Measurements from ENCODE around the gene S100A4.
A peak's percentile ranks its signal among the peaks of the same experiment; 100 is the strongest.
"Not testable (repeated sequence)": the region's sequence is repeated elsewhere in the genome, so short reads cannot be mapped to it uniquely, and the experiment has no call there.

The S100A4 gene

DNA sequence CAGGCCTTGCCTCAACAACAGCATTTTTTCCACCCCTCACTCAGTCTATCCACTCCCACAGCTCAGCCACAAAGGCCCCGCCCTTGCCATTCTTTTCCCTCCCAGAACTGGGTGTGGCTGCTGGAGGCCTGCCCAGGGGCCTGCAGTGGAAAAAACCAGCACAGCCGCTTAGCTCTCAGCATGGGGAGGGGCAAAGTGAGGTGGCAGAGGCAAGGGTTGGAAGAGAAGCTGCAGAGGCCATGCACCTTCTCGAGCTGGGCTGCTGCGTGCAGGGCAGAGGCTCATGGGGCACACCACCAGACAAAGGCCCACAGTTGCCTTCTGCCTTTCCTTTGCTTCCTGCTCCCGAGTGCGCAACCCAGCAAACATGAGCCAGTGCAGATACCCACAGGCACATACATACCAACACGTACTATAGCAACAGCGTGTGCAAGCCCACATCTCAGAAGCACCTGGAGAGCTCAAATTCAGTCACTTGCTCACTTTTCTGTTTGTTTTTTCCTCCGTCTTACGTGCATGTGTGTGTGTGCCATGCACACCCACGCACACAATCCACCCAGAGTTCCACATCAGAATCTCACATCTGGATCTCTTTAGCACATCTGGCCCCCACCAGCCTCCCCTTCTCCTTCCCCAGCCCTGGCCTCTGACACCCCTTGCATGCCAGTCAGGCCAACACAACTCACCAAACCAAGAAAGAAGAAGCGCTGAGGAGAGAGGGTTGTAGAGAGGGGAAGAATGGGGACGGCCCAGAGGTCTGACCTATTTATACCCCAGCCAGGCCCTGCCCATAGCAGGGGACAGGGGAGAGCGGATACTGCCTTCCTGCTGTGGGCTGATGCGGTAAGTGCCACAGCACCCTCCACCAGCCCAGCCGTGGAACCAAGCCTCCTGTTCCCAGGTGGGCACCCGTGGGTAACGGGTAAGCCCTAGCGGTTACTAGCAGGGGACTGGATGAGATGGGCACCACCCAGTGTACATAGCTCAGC lies at the start of gene S100A4:
S100A4 (minus strand) TSS at position 740 of the 989 bp plus-strand sequence. CDS start 1,012 bp downstream, outside the sequence.
- H3K4me3 ChIP-seq (ENCODE audit: low read length, poor library complexity, severe bottlenecking) = peak within 1 kb of the TSS; percentile 89
- no peak within 1 kb of the TSS for H2AFZ ChIP-seq (ENCODE audit: low read length)
- peaks cover 91% of the 10 kb centered on the region for H3K4me1 ChIP-seq (ENCODE audit: insufficient read depth, low read length, poor library complexity, severe bottlenecking)

DNA sequence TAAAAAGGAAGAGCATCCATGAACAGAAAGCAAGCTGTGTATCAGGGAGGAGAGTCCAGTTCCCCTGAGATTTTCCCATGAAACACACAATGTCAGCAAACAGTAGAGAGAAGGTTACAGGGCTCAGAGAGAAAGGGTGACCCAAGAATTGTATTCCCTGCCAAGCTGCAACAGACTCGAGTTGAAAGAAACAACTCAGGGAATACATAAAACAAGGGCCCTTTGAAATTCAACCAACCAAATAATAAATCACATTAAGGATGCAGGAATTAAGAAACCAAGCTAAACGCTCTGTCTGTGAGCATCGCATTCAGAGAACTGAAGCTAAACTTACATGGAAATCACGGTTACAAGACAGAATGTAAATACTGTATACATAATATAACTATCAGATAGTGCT lies 47.1 kb upstream of the S100A4 start:
- Histone ChIP-seq H3K4me2 (ENCODE audit: low read depth, low read length, poor library complexity, severe bottlenecking) (no peak overlapping the region), H2AFZ (ENCODE audit: low read length) (peak overlapping the region; percentile 31; the same call in 1 of the 2 replicates), H3K27me3 (ENCODE audit: insufficient read depth, low read length, poor library complexity, severe bottlenecking) (no peaks in the 10 kb centered on the region), H3K9me2 (replicated peaks; ENCODE audit: low read depth, low read length) (no peaks in the 10 kb centered on the region), H4K20me1 (ENCODE audit: insufficient read depth, low read length, poor library complexity, severe bottlenecking) (no peaks in the 10 kb centered on the region), H3K9me3 (ENCODE audit: insufficient read depth, low read depth, low read length) (no peaks in the 10 kb centered on the region), H3K9ac (ENCODE audit: low read depth, low read length, poor library complexity, severe bottlenecking) (no peak overlapping the region), H3F3A (ENCODE audit: low read depth) (no peaks in the 10 kb centered on the region), H3K36me3 (ENCODE audit: insufficient read depth, low read length) (no peaks in the 10 kb centered on the region), H3K4me3 (ENCODE audit: low read length, poor library complexity, severe bottlenecking) (no peak overlapping the region), H3K4me1 (ENCODE audit: insufficient read depth, low read length, poor library complexity, severe bottlenecking) (no peaks in the 10 kb centered on the region), H3K79me2 (ENCODE audit: insufficient read depth, low read length) (no peaks in the 10 kb centered on the region)
- TF ChIP-seq EZH2phosphoT487 (IDR thresholded peaks at IDR 0.05; ENCODE audit: borderline replicate concordance) = no peak
- TF ChIP-seq, protein P1, sequence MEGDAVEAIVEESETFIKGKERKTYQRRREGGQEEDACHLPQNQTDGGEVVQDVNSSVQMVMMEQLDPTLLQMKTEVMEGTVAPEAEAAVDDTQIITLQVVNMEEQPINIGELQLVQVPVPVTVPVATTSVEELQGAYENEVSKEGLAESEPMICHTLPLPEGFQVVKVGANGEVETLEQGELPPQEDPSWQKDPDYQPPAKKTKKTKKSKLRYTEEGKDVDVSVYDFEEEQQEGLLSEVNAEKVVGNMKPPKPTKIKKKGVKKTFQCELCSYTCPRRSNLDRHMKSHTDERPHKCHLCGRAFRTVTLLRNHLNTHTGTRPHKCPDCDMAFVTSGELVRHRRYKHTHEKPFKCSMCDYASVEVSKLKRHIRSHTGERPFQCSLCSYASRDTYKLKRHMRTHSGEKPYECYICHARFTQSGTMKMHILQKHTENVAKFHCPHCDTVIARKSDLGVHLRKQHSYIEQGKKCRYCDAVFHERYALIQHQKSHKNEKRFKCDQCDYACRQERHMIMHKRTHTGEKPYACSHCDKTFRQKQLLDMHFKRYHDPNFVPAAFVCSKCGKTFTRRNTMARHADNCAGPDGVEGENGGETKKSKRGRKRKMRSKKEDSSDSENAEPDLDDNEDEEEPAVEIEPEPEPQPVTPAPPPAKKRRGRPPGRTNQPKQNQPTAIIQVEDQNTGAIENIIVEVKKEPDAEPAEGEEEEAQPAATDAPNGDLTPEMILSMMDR (conservative IDR thresholded peaks at IDR 0.05; ENCODE audit: low read length) = no peak

More for the DNA sequence above, at the start of gene S100A4:
- Histone ChIP-seq H3K36me3 (ENCODE audit: insufficient read depth, low read length) (peaks cover 13% of the 10 kb centered on the region; the same call in 1 of the 2 replicates), H3K4me2 (ENCODE audit: low read depth, low read length, poor library complexity, severe bottlenecking) (peak within 1 kb of the TSS; percentile 98), H3F3A (ENCODE audit: low read depth) (peaks cover 18% of the 10 kb centered on the region), H3K9ac (ENCODE audit: low read depth, low read length, poor library complexity, severe bottlenecking) (peak within 1 kb of the TSS; percentile 95), H3K9me3 (ENCODE audit: insufficient read depth, low read depth, low read length) (no peaks in the 10 kb centered on the region), H4K20me1 (ENCODE audit: insufficient read depth, low read length, poor library complexity, severe bottlenecking) (peaks cover 25% of the 10 kb centered on the region), H3K79me2 (ENCODE audit: insufficient read depth, low read length) (peaks cover 32% of the 10 kb centered on the region), H3K27me3 (ENCODE audit: insufficient read depth, low read length, poor library complexity, severe bottlenecking) (no peaks in the 10 kb centered on the region), H3K9me2 (replicated peaks; ENCODE audit: low read depth, low read length) (no peaks in the 10 kb centered on the region)
- TF ChIP-seq, protein P1 (conservative IDR thresholded peaks at IDR 0.05; ENCODE audit: low read length) = peak; percentile 19; the same call in 1 of the 2 replicates
- no peak for TF ChIP-seq EZH2phosphoT487 (IDR thresholded peaks at IDR 0.05; ENCODE audit: borderline replicate concordance)

DNA sequence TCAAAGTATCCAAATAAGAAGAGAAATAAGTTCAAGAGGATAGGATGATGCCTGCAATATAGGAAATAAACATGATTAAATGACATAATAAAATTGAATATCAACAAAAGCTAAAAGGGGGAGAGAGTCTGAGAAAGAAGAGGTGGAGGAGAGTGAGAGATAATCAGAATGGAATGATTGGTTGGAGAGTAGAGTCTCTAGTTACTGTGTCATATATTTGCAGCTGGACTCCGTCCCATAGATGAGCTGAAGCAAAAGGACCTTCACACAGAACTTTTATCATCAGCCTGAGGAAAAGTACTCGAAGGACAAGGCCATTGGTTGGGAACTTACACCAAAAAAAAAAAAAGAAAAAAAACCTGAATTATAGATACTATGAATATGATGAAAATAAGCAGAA lies 42.9 kb upstream of the S100A4 start:
- no peak overlapping the region for H2AFZ ChIP-seq (ENCODE audit: low read length)
- H3K4me2 ChIP-seq (ENCODE audit: low read depth, low read length, poor library complexity, severe bottlenecking) = no peak overlapping the region
- no peaks in the 10 kb centered on the region for H3K27me3 ChIP-seq (ENCODE audit: insufficient read depth, low read length, poor library complexity, severe bottlenecking)
- H3F3A ChIP-seq (ENCODE audit: low read depth) = no peaks in the 10 kb centered on the region
- TF ChIP-seq, protein P1 (conservative IDR thresholded peaks at IDR 0.05; ENCODE audit: low read length) = no peak
- no peak for TF ChIP-seq EZH2phosphoT487 (IDR thresholded peaks at IDR 0.05; ENCODE audit: borderline replicate concordance)
- no peaks in the 10 kb centered on the region for H3K9me3 ChIP-seq (ENCODE audit: insufficient read depth, low read depth, low read length)
- no peaks in the 10 kb centered on the region for H4K20me1 ChIP-seq (ENCODE audit: insufficient read depth, low read length, poor library complexity, severe bottlenecking)
- H3K9me2 ChIP-seq (replicated peaks; ENCODE audit: low read depth, low read length) = no peaks in the 10 kb centered on the region
- H3K79me2 ChIP-seq (ENCODE audit: insufficient read depth, low read length) = no peaks in the 10 kb centered on the region
- no peak overlapping the region for H3K9ac ChIP-seq (ENCODE audit: low read depth, low read length, poor library complexity, severe bottlenecking)
- H3K4me3 ChIP-seq (ENCODE audit: low read length, poor library complexity, severe bottlenecking) = no peak overlapping the region
- H3K36me3 ChIP-seq (ENCODE audit: insufficient read depth, low read length) = no peaks in the 10 kb centered on the region
- no peaks in the 10 kb centered on the region for H3K4me1 ChIP-seq (ENCODE audit: insufficient read depth, low read length, poor library complexity, severe bottlenecking)

DNA sequence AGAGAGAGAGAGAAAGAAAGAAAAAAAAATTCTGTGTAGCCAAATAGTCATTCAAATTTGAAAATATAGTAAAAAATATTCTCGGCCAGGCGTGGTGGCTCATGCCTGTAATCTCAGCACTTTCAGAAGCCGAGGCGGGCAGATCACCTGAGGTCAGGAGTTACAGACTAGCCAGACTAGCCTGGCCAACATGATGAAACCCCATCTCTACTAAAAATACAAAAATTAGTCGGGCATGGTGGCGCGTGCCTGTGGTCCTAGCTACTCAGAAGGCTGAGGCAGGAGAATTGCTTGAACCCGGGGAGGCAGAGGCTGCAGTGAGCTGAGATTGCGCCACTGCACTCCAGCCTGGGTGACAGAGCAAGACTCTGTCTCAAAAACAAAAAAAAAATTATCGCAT lies 42.4 kb upstream of the S100A4 start:
- H3K9me3 ChIP-seq (ENCODE audit: insufficient read depth, low read depth, low read length); H3K4me2 ChIP-seq (ENCODE audit: low read depth, low read length, poor library complexity, severe bottlenecking): not testable (repeated sequence)

More for the DNA sequence above, 42.4 kb upstream of the S100A4 start:
- not testable (repeated sequence) for H3K4me1 ChIP-seq (ENCODE audit: insufficient read depth, low read length, poor library complexity, severe bottlenecking); H3K79me2 ChIP-seq (ENCODE audit: insufficient read depth, low read length); H3K9me2 ChIP-seq (replicated peaks; ENCODE audit: low read depth, low read length); H4K20me1 ChIP-seq (ENCODE audit: insufficient read depth, low read length, poor library complexity, severe bottlenecking); H3K27me3 ChIP-seq (ENCODE audit: insufficient read depth, low read length, poor library complexity, severe bottlenecking); H3K36me3 ChIP-seq (ENCODE audit: insufficient read depth, low read length); H3F3A ChIP-seq (ENCODE audit: low read depth); H3K4me3 ChIP-seq (ENCODE audit: low read length, poor library complexity, severe bottlenecking); H2AFZ ChIP-seq (ENCODE audit: low read length); H3K9ac ChIP-seq (ENCODE audit: low read depth, low read length, poor library complexity, severe bottlenecking)

Data from Loucy (cell line).